Panc1 (cell line): ENCODE data around the gene ERGIC1. TPM values are rescaled to one million over a fixed set of nuclear protein-coding genes. Genes with fewer than 3 reads are reported as not detected.

ENCODE experiments used
- ATAC-seq: fragments of 200-7000 bp; cut with Tn5 transposase; 2 replicates; pipeline ENCODE4 v1.9.1; 2020; ENCODE audit warnings: mild to moderate bottlenecking, moderate library complexity
- BruUV-seq: library from RNA; stranded (reverse); fragments of 400-500 nt; replicated peaks from 2 replicates; lab custom pipeline; 2021; lab: Mats Ljungman, UMichigan
- CTCF ChIA-PET: fragments of 300-600 bp; sonication (Branson Sonifier 250); formaldehyde crosslinking; loops from one replicate; lab custom pipeline; 2022; ENCODE audit warnings: antibody characterized with exemption; lab: Charles Lee
- POLR2A ChIA-PET: fragments of 300-600 bp; sonication (Branson Sonifier 250); formaldehyde crosslinking; loops from one replicate; lab custom pipeline; 2022; ENCODE audit warnings: antibody characterized with exemption; lab: Charles Lee
- DNase-seq: peaks from one replicate; pipeline ENCODE4 v3.0.0-alpha.2; 2010; ENCODE audit warnings: low read depth, low spot score
- H3K27ac ChIP-seq: 2 replicates; pipeline ENCODE4 v1.5.1; 2011; ENCODE audit warnings: mild to moderate bottlenecking, low read length, inconsistent platforms
- H3K27me3 ChIP-seq: fragments of 200-500 bp; sonication (Bioruptor generic); 2 replicates; pipeline ENCODE4 v1.6.0; 2014; ENCODE audit warnings: low read length, inconsistent platforms; ENCODE audit not compliant: control insufficient read depth, insufficient read depth
- H3K36me3 ChIP-seq: fragments of 200-500 bp; sonication (Bioruptor generic); 2 replicates; pipeline ENCODE4 v1.5.1; 2014; ENCODE audit warnings: inconsistent platforms, mild to moderate bottlenecking, low read length, moderate library complexity; ENCODE audit not compliant: control insufficient read depth, insufficient read depth
- H3K4me1 ChIP-seq: 2 replicates; pipeline ENCODE4 v1.5.1; 2011; ENCODE audit warnings: inconsistent platforms, mild to moderate bottlenecking, low read length, moderate library complexity; ENCODE audit not compliant: control insufficient read depth, insufficient read depth
- H3K4me3 ChIP-seq, 2 experiments: 2 replicates each; pipeline ENCODE4 v1.5.1; 2011 to 2012; ENCODE audit warnings: low read depth in 2 of 2, low read length in 2 of 2, mild to moderate bottlenecking in 2 of 2, inconsistent platforms in 1 of 2, moderate library complexity in 1 of 2
- H3K9me3 ChIP-seq: fragments of 200-500 bp; sonication (Bioruptor generic); 2 replicates; pipeline ENCODE4 v1.5.1; 2014; ENCODE audit warnings: low read depth, mild to moderate bottlenecking, inconsistent platforms, low read length, moderate library complexity; ENCODE audit not compliant: control insufficient read depth, insufficient read depth
- CTCF ChIP-seq: fragments of 450-650 bp; IDR thresholded peaks from 2 replicates; pipeline ENCODE4 v1.5.1; 2017; ENCODE audit warnings: mild to moderate bottlenecking
- POLR2AphosphoS5 ChIP-seq: IDR thresholded peaks from 2 replicates; pipeline ENCODE4 v1.6.1; 2012; ENCODE audit warnings: mild to moderate bottlenecking, low read depth, low read length, moderate library complexity
- REST ChIP-seq, 2 experiments: IDR thresholded peaks; 2 replicates each; pipeline ENCODE4 v1.6.1; 2011 to 2012; ENCODE audit warnings: low read depth in 2 of 2, control low read depth in 1 of 2, low read length in 1 of 2, mild to moderate bottlenecking in 1 of 2, moderate library complexity in 1 of 2; ENCODE audit not compliant: insufficient read depth in 1 of 2
- SIN3A ChIP-seq: IDR thresholded peaks from 2 replicates; pipeline ENCODE4 v1.6.1; 2012; ENCODE audit warnings: low read depth, mild to moderate bottlenecking, low read length, moderate library complexity, borderline replicate concordance; ENCODE audit not compliant: insufficient read depth
- TCF7L2 ChIP-seq: IDR thresholded peaks from 2 replicates; pipeline ENCODE4 v1.6.1; 2011; ENCODE audit warnings: mild to moderate bottlenecking, low read depth, low read length, inconsistent platforms
- in situ Hi-C: cut with HindIII; loops from 2 replicates; pipeline ENCODE4 v1.10.0; 2016; ENCODE audit warnings: low sequenced_read_pairs, low pct_unique_long_range_greater_than_20kb
- intact Hi-C: fragments of 100-400 bp; cut with micrococcal nuclease; formaldehyde crosslinking; loops from one replicate; pipeline ENCODE4 v1.10.0; 2022; ENCODE audit not compliant: unreplicated experiment
- total RNA-seq: library from RNA; stranded (reverse); gene quantifications from one replicate; pipeline ENCODE4 v1.2.1, GENCODE V29; 2021; ENCODE audit not compliant: unreplicated experiment

The ERGIC1 gene
- total RNA-seq, 1 experiment from 2014 or later = 206 TPM

- TF ChIP-seq CTCF (no peak), REST (IDR thresholded peaks at IDR 0.05; ENCODE audit: insufficient read depth in 1 of 2, low read depth in 2 of 2, low read length in 1 of 2) (no peak), SIN3A (no peak), TCF7L2 (no peak), POLR2AphosphoS5 (no peak)
- ATAC-seq (no peak), DNase-seq (no peak)
- Histone ChIP-seq H3K27ac (peak overlapping the region; percentile 70), H3K4me3 (no peak overlapping the region), H3K36me3 (no peaks in the 10 kb centered on the region), H3K27me3 (no peaks in the 10 kb centered on the region), H3K9me3 (no peaks in the 10 kb centered on the region; the same call in 1 of the 2 replicates), H3K4me1 (peaks cover 53% of the 10 kb centered on the region)
- CTCF ChIA-PET = interaction anchor here (0.5 kb wide), 1 partner anchor 163 kb away, joined by 3 read pairs; no protein-coding TSS in a partner anchor
- in situ Hi-C loops (no loop called here), intact Hi-C loops (no loop called here)
- POLR2A ChIA-PET = no interaction called here
- no TSS peak for BruUV-seq
Measured at GRCh38 chr5:172877466-172878260, 43.6 kb downstream of the ERGIC1 start.

- H3K4me1 ChIP-seq = peaks cover 44% of the 10 kb centered on the region
- DNase-seq (no peak), ATAC-seq (no peak)
- H3K27ac ChIP-seq = peak overlapping the region; percentile 70
- no peak overlapping the region for H3K4me3 ChIP-seq
- intact Hi-C loops = no loop called here
- no TSS peak for BruUV-seq
- no peaks in the 10 kb centered on the region for H3K27me3 ChIP-seq
- no peaks in the 10 kb centered on the region for H3K36me3 ChIP-seq
- TF ChIP-seq SIN3A (no peak), CTCF (no peak), REST (IDR thresholded peaks at IDR 0.05; ENCODE audit: insufficient read depth in 1 of 2, low read depth in 2 of 2, low read length in 1 of 2) (no peak), TCF7L2 (no peak), POLR2AphosphoS5 (no peak)
- POLR2A ChIA-PET = no interaction called here
- in situ Hi-C loops = no loop called here
- H3K9me3 ChIP-seq = peaks cover 3% of the 10 kb centered on the region; the same call in 1 of the 2 replicates
- CTCF ChIA-PET = no interaction called here
Measured at GRCh38 chr5:172878585-172878932, 44.5 kb downstream of the ERGIC1 start.
